Stimulated activated CD4-positive, alpha-beta T cell treated with anti-CD3 and anti-CD28 coated beads, Interleukin-2, amount 100 ng/mL, for 24 hours (primary cell): ENCODE data around the gene CLTCL1.

Source experiments
- DNase-seq, 2 donors: peaks; one replicate each; pipeline ENCODE4 v3.0.0-alpha.2; 2020

The CLTCL1 gene

GRCh38 chr22:19242699-19243098, 48.8 kb downstream of the CLTCL1 start:
- no peak for DNase-seq

- DNase-seq, result no peak
Observed at GRCh38 chr22:19241593-19241906, 50.0 kb downstream of the CLTCL1 start.

GRCh38 chr22:19240813-19241592, 50.5 kb downstream of the CLTCL1 start:
- no peak for DNase-seq

- DNase-seq, result no peak
Observed at GRCh38 chr22:19239464-19239863, 52.1 kb downstream of the CLTCL1 start.

- DNase-seq, result no peak
Observed at GRCh38 chr22:19238900-19239299, 52.6 kb downstream of the CLTCL1 start.

GRCh38 chr22:19235874-19236273, 55.6 kb downstream of the CLTCL1 start:
- no peak for DNase-seq

GRCh38 chr22:19234126-19234896, 57.2 kb downstream of the CLTCL1 start:
- no peak for DNase-seq

GRCh38 chr22:19233189-19233661, 58.3 kb downstream of the CLTCL1 start:
- DNase-seq, result no peak

- DNase-seq, result no peak
Observed at GRCh38 chr22:19232623-19233022, 58.9 kb downstream of the CLTCL1 start.

- DNase-seq, result no peak
Observed at GRCh38 chr22:19231986-19232385, 59.5 kb downstream of the CLTCL1 start.

- no peak for DNase-seq
Observed at GRCh38 chr22:19229600-19229999, 61.9 kb downstream of the CLTCL1 start.

GRCh38 chr22:19228179-19228578, 63.3 kb downstream of the CLTCL1 start:
- DNase-seq, result no peak

GRCh38 chr22:19226428-19226827, 65.1 kb downstream of the CLTCL1 start:
- DNase-seq, result no peak

- no peak for DNase-seq
Observed at GRCh38 chr22:19225560-19225959, 66.0 kb downstream of the CLTCL1 start.

GRCh38 chr22:19224985-19225384, 66.5 kb downstream of the CLTCL1 start:
- no peak for DNase-seq

- DNase-seq, result no peak
Observed at GRCh38 chr22:19224557-19224956, 67.0 kb downstream of the CLTCL1 start.

- DNase-seq, result no peak
Observed at GRCh38 chr22:19223617-19224016, 67.9 kb downstream of the CLTCL1 start.

GRCh38 chr22:19223110-19223509, 68.4 kb downstream of the CLTCL1 start:
- no peak for DNase-seq

- DNase-seq, result no peak
Observed at GRCh38 chr22:19222242-19223005, 69.1 kb downstream of the CLTCL1 start.

- no peak for DNase-seq
Observed at GRCh38 chr22:19220867-19221266, 70.7 kb downstream of the CLTCL1 start.

GRCh38 chr22:19218541-19219233, 72.8 kb downstream of the CLTCL1 start:
- no peak for DNase-seq

GRCh38 chr22:19216579-19216978, 74.9 kb downstream of the CLTCL1 start:
- no peak for DNase-seq

- no peak for DNase-seq
Observed at GRCh38 chr22:19215360-19215759, 76.2 kb downstream of the CLTCL1 start.
